Measurements from ENCODE around the gene FMO1.

DNA sequence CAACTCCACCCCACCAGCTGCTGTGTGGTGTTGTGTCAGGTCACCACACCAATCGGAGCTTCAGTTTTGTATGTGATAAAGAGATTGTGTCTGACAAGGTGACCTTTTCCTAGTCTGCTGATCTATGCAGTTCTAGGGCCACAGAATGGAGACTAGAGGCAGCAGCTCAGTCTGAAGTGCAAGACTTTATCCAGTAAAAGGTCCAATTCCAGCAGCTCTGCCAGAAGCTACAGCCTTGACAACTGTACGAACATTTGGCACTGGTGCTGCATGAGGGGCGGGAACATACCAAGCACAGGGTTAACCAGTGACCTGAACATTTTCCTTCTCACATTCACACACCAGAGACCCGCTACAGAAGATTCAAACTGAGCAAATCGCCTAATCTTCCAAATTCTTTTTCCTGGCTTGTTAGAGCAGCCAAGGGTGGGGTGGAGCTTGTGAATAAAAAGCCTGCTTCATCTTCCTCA is 9.3 kb downstream of the FMO1 start:
- TF ChIP-seq EP300 (IDR thresholded peaks at IDR 0.05) (no peak), POLR2A (IDR thresholded peaks at IDR 0.05) (no peak)
- TF ChIP-seq, protein P1, sequence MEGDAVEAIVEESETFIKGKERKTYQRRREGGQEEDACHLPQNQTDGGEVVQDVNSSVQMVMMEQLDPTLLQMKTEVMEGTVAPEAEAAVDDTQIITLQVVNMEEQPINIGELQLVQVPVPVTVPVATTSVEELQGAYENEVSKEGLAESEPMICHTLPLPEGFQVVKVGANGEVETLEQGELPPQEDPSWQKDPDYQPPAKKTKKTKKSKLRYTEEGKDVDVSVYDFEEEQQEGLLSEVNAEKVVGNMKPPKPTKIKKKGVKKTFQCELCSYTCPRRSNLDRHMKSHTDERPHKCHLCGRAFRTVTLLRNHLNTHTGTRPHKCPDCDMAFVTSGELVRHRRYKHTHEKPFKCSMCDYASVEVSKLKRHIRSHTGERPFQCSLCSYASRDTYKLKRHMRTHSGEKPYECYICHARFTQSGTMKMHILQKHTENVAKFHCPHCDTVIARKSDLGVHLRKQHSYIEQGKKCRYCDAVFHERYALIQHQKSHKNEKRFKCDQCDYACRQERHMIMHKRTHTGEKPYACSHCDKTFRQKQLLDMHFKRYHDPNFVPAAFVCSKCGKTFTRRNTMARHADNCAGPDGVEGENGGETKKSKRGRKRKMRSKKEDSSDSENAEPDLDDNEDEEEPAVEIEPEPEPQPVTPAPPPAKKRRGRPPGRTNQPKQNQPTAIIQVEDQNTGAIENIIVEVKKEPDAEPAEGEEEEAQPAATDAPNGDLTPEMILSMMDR (IDR thresholded peaks at IDR 0.05): no peak
